Measurements from ENCODE around the gene AATK. TPM values are rescaled to one million over a fixed set of nuclear protein-coding genes. Genes with fewer than 3 reads are reported as not detected.

Gene AATK
- total and polyA plus RNA-seq, 2 of the 4 experiments (the other 2 are of a cell fraction): under 0.01 to 0.21 TPM

DNA sequence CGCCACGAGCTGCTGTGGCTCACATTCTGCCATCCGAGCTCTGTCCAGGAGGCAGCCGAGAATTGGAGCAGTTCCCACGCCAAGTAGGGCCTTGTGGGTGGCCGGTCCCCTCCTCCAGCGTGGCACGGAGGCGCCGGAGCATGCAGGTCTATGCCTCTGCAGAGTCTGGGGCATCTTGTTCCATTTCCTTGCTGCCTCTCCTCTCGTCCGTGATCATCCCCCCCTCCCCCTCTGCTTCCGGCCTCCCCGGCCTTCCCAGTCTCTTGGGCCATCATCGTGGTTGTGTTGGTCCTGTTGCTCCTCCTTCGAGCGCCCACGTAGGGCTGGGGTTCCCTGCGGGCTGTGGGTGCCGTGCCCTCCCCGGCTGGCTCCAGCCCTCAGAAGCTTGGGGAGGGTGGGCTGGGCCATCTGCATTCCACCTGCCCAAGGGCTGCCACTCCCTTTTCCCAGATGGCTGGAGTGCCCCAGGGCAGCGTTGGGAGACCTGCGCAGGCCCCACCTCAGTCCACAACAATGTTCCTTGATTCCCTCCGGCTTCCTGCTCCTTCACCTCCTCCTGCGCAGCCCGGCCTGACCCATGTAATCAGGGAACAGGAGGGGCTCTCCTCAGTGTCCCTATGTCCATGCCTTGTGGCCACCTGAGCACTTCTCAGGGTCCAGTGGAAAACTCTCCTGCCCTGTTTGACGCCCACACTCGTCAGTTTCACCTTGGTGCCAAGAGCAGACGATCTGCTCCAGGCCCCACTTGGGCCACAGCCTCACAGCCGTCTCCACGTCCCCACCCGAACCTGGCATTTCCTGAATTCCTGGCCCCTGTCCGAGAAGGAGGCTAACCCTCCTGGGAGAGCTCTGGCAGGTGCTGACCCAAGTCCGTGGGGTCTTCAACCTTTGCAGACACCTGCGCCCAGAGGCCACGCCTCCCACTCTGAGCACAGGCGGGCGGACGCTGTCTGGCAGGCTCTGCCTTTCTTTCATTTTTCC lies 94.0 kb downstream of the AATK start:
- Histone ChIP-seq H3K36me3 (ENCODE audit: control insufficient read depth, insufficient read depth, low read length) (peaks cover 9% of the 10 kb centered on the region; the same call in 1 of the 2 replicates), H3K14ac (replicated peaks; ENCODE audit: low read depth, low read length) (no peak overlapping the region), H4K91ac (ENCODE audit: insufficient read depth, low read depth, low read length) (no peak overlapping the region), H2BK120ac (ENCODE audit: low read depth, low read length) (no peak overlapping the region), H3K27ac (ENCODE audit: insufficient read depth, low read length) (no peak overlapping the region), H3K4me3 (ENCODE audit: insufficient read depth, low read depth, low read length) (no peak overlapping the region), H4K20me1 (ENCODE audit: insufficient read depth, low read length) (0 out of 2 replicates have a peak, but pooled peaks cover 4% of the 10 kb centered on the region), H3K18ac (ENCODE audit: low read depth, low read length) (no peak overlapping the region), H3K27me3 (ENCODE audit: control insufficient read depth, insufficient read depth, low read length) (no peaks in the 10 kb centered on the region), H2BK5ac (ENCODE audit: low read depth, low read length, poor library complexity, severe bottlenecking) (no peak overlapping the region), H3K23ac (ENCODE audit: low read depth, low read length) (no peak overlapping the region), H3K4ac (ENCODE audit: low read depth, low read length) (no peak overlapping the region), H2AFZ (replicated peaks; ENCODE audit: low read length, poor library complexity) (no peak overlapping the region), H2BK15ac (ENCODE audit: low read depth, low read length) (no peak overlapping the region), H3K56ac (ENCODE audit: extremely low read depth, insufficient read depth, low read length) (no peak overlapping the region), H4K8ac (ENCODE audit: low read depth in 2 of 2, low read length in 2 of 2) (no peak overlapping the region), H2AK9ac (replicated peaks; ENCODE audit: low read depth, low read length, poor library complexity) (no peak overlapping the region), H2AK5ac (ENCODE audit: low read depth, low read length) (no peak overlapping the region), H3K4me1 (ENCODE audit: control insufficient read depth, insufficient read depth, low read length) (no peaks in the 10 kb centered on the region), H3K9ac (ENCODE audit: low read depth, low read length) (no peak overlapping the region), H3K9me3 (ENCODE audit: control insufficient read depth, insufficient read depth, low read length) (no peaks in the 10 kb centered on the region), H3K4me2 (ENCODE audit: low read depth, low read length) (no peak overlapping the region), H2BK20ac (ENCODE audit: low read depth, low read length) (no peak overlapping the region), H4K5ac (ENCODE audit: low read depth, low read length) (no peak overlapping the region), H3K9me1 (ENCODE audit: insufficient read depth, low read length) (peaks cover 8% of the 10 kb centered on the region), H3K79me1 (ENCODE audit: low read depth in 1 of 2, low read length in 2 of 2) (peaks cover 0 to 4% of the 10 kb centered on the region in 2 experiments; a peak in 1 of 4 replicates)
- BruUV-seq (replicated peaks): no TSS peak
- ChIA-PET POLR2A (ENCODE audit: unreplicated experiment) (no interaction called here), CTCF (interaction anchor here (0.8 to 1.0 kb wide), 2 partner anchors 9 to 25 kb away, joined by 3 read pairs; no protein-coding TSS in a partner anchor)
- DNase-seq (no peak), ATAC-seq (ENCODE audit: low read depth) (no peak)
- TF ChIP-seq NFE2L2 (IDR thresholded peaks at IDR 0.05; ENCODE audit: low read depth, low read length) (no peak), RFX5 (IDR thresholded peaks at IDR 0.05; ENCODE audit: low read depth, low read length) (no peak), BHLHE40 (IDR thresholded peaks at IDR 0.05; ENCODE audit: low read depth, low read length) (no peak), FOS (IDR thresholded peaks at IDR 0.05; ENCODE audit: low read depth, low read length) (no peak), MAFK (IDR thresholded peaks at IDR 0.05; ENCODE audit: low read depth, low read length) (no peak), POLR2A (IDR thresholded peaks at IDR 0.05; ENCODE audit: low read depth, low read length) (no peak), MXI1 (IDR thresholded peaks at IDR 0.05; ENCODE audit: borderline replicate concordance, low read depth, low read length) (no peak), CHD1 (IDR thresholded peaks at IDR 0.05; ENCODE audit: low read depth, low read length) (no peak), RCOR1 (IDR thresholded peaks at IDR 0.05; ENCODE audit: insufficient replicate concordance, low read length) (no peak), SMC3 (IDR thresholded peaks at IDR 0.05; ENCODE audit: low read depth, low read length) (no peak)
- TF ChIP-seq, protein P1, sequence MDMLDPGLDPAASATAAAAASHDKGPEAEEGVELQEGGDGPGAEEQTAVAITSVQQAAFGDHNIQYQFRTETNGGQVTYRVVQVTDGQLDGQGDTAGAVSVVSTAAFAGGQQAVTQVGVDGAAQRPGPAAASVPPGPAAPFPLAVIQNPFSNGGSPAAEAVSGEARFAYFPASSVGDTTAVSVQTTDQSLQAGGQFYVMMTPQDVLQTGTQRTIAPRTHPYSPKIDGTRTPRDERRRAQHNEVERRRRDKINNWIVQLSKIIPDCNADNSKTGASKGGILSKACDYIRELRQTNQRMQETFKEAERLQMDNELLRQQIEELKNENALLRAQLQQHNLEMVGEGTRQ (IDR thresholded peaks at IDR 0.05; ENCODE audit: low read depth, low read length): no peak
- intact Hi-C loops (cut with micrococcal nuclease) (no loop called here), in situ Hi-C loops (cut with MboI; ENCODE audit: low sequenced_read_pairs) (no loop called here), dilution Hi-C loops (cut with HindIII; ENCODE audit: low sequenced_read_pairs, unreplicated experiment) (no loop called here)
- 91% methylated on average over 21 of the region's 39 CpGs; no CpG with 5 or more reads in 1 of the 2 experiments for WGBS, 2 experiments (ENCODE audit: extremely low coverage in 2 of 2, insufficient read length in 1 of 2)

Measured in IMR-90 (cell line).